ENCODE data around the gene DROSHA.

DNA sequence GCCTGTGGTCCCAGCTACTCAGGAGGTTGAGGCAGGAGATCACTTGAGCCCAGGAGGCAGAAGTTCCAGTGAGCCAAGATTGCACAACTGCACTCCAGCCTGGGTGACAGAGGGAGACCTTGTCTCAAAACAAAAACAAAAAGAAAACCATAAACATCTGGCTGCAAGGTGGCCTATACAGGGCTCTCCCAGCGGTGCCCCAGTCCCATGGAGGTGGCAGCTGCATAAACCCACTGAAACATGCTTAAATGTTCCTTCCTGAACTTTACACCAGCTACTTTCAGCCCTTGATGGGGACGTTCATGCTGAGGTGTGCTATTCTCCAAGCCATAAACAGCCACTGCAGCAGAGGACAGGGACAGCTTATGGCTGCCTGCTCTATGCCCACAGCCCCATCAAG lies 35.6 kb downstream of the DROSHA start:
- TF ChIP-seq CTCF (conservative IDR thresholded peaks at IDR 0.05 in 1 of 2, IDR thresholded peaks at IDR 0.05 in 1 of 2; ENCODE audit: extremely low read depth in 1 of 2, insufficient read depth in 1 of 2, low read depth in 1 of 2, low read length in 2 of 2) (no peak), EZH2 (IDR thresholded peaks at IDR 0.05; ENCODE audit: borderline replicate concordance, low read length) (no peak)
